Measurements from ENCODE around the gene TBCCD1.

GRCh38 chr3:186514296-186515002 lies 52.7 kb downstream of the TBCCD1 start:
- TF ChIP-seq FOXA1 (IDR thresholded peaks at IDR 0.05) (no peak), NFRKB (IDR thresholded peaks at IDR 0.05) (no peak), SP1 (IDR thresholded peaks at IDR 0.05) (no peak), FOXM1 (IDR thresholded peaks at IDR 0.05; ENCODE audit: borderline replicate concordance) (no peak), ZNF384 (IDR thresholded peaks at IDR 0.05) (no peak), SUZ12 (IDR thresholded peaks at IDR 0.05) (no peak), ELF4 (IDR thresholded peaks at IDR 0.05) (no peak), ARNT (IDR thresholded peaks at IDR 0.05) (no peak)

Data from HEK293T (cell line).